LNCaP clone FGC (cell line): Measurements from ENCODE around the gene RSPO1.

Experiments used
- DNase-seq: peaks from one replicate; pipeline ENCODE4 v3.0.0-alpha.2; 2011; ENCODE audit warnings: low read depth
- H3K4me3 ChIP-seq: 2 replicates; pipeline ENCODE4 v1.5.1; 2011; ENCODE audit warnings: mild to moderate bottlenecking, low read depth, low read length, control low read depth
- TF ChIP-seq, protein P1 (sequence below): IDR thresholded peaks from 2 replicates; pipeline ENCODE4 v1.5.1; 2012; ENCODE audit warnings: mild to moderate bottlenecking; ENCODE audit not compliant: control insufficient read depth, insufficient read depth; ENCODE audit errors: extremely low read depth

RSPO1 gene

DNA sequence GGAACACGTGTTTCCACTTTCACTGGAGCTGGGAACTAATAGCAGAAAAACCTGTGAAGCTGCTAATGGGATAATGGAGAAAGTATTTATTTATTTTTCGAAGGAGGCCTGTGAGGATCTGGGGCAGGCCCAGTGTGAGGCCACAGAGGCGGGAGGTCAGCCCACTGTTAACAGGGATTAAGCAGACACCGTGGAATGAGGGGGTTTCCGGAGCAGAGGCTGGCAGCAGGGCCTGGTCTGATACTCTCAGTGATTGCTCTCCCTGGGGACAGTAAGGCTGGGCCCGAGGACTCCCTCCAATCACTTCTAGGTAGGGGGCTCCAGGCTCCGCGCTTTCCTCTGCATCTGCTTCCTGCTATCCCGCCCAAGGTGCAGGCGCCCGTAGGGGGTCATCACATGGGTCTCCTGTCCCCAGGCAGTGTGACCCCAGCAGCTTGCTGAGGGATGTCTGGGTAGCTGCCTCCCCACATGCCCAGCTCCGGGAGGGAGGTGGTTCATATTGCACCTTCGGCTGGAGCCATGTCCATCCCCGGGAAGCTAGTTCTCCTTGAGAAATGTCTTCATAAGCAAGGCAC, 28.8 kb upstream of the RSPO1 start:
- DNase-seq, result no peak
- H3K4me3 ChIP-seq, result no peak overlapping the region

DNA sequence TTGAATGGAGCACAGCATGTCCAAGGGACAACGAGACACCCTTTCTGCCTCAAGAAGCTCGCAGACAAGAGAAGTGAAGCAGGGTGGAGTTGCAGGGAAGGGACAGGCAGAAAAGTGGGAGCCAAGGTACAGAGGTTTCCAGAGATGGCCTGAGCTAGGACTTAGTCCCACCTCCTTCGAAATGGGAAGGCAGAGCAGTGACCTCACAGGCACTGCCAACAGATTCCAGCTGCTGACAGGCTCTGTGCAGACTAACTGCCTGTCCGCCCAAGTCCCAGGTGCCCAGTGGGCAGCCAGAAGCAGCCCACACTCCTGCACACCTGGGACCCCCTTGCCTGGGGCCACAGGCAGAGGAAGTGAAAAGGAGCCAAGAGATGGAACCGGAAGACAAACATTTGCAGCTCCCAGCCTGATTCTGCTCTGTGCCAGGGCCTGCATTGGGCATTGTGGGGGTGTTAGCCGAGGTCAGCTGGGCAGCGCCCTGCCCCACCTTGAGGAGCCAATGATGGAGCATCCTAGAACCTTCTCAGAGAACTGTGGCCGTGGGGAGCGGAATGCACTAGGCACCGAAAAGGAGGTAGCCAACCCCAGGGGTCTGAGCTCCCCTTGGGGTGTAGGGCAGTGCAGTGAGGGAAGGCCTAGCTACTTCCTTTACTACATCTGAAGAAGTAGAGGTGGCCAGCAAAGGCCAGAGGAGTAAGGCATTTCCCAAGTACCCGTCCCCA, 27.5 kb upstream of the RSPO1 start:
- H3K4me3 ChIP-seq, result no peak overlapping the region
- TF ChIP-seq, protein P1, sequence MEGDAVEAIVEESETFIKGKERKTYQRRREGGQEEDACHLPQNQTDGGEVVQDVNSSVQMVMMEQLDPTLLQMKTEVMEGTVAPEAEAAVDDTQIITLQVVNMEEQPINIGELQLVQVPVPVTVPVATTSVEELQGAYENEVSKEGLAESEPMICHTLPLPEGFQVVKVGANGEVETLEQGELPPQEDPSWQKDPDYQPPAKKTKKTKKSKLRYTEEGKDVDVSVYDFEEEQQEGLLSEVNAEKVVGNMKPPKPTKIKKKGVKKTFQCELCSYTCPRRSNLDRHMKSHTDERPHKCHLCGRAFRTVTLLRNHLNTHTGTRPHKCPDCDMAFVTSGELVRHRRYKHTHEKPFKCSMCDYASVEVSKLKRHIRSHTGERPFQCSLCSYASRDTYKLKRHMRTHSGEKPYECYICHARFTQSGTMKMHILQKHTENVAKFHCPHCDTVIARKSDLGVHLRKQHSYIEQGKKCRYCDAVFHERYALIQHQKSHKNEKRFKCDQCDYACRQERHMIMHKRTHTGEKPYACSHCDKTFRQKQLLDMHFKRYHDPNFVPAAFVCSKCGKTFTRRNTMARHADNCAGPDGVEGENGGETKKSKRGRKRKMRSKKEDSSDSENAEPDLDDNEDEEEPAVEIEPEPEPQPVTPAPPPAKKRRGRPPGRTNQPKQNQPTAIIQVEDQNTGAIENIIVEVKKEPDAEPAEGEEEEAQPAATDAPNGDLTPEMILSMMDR, result no peak
- DNase-seq, result no peak

More for the DNA sequence above, 28.8 kb upstream of the RSPO1 start:
- TF ChIP-seq, protein P1, result no peak

DNA sequence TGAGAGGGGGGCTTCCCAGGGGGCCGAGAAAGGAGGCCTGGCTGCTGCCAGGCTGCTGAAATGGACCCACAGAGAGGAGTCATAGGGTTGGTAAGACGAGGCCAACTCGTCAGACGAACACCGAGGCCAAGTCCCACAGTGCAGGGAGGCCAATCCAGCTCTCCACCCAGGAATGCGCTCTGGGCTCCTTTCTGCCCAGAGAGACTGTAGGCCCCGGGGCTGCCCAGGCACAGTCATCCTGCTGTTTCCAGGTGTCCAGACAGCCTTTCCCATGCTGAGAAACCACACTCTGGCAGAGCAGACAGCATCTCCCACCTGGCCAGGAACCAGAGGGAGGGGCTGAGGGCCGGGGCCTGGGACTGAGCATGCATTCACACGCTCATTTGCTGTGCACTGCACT, 26.7 kb upstream of the RSPO1 start:
- no peak for DNase-seq
- TF ChIP-seq, protein P1, result no peak
- H3K4me3 ChIP-seq, result no peak overlapping the region

DNA sequence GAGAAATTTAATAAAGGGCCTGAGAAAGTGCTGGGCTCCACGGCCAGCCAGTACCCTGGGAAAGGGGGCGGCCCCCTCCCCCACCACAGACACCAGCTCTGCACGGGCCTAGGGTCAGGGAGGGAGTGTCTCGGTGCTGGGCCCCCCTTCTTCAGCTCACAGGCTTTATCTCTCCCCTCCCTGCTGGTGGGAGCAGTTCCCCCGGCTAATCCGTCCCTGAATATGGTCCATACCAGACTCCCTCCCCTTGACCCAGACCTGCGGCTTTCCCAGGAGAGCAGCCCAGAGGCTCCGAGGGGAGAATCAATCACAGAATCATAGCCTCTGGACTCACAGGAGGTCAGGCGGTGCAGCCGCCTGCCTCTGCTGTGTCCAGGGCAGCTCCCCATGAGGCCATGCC, 26.0 kb upstream of the RSPO1 start:
- TF ChIP-seq, protein P1, result no peak
- no peak overlapping the region for H3K4me3 ChIP-seq
- no peak for DNase-seq

DNA sequence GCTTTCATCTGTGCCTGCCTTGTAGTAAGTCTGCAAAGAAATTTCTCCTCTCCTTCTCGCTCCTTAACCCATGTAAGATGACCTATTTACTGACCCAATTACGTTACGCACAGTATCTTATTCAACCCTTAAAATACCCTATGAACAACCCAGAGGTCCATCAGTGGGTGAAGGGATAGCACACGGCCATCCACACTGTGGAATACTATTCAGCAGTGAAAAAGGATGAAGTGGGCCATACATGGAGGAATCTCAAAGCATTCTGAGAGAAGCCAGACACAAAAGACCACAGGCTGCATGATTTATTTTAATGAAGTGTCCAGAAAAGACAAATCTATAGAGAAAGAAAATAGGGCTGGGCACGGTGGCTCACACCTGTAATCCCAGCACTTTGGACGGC, 23.8 kb upstream of the RSPO1 start:
- TF ChIP-seq, protein P1, result no peak
- H3K4me3 ChIP-seq, result no peak overlapping the region
- DNase-seq, result no peak

DNA sequence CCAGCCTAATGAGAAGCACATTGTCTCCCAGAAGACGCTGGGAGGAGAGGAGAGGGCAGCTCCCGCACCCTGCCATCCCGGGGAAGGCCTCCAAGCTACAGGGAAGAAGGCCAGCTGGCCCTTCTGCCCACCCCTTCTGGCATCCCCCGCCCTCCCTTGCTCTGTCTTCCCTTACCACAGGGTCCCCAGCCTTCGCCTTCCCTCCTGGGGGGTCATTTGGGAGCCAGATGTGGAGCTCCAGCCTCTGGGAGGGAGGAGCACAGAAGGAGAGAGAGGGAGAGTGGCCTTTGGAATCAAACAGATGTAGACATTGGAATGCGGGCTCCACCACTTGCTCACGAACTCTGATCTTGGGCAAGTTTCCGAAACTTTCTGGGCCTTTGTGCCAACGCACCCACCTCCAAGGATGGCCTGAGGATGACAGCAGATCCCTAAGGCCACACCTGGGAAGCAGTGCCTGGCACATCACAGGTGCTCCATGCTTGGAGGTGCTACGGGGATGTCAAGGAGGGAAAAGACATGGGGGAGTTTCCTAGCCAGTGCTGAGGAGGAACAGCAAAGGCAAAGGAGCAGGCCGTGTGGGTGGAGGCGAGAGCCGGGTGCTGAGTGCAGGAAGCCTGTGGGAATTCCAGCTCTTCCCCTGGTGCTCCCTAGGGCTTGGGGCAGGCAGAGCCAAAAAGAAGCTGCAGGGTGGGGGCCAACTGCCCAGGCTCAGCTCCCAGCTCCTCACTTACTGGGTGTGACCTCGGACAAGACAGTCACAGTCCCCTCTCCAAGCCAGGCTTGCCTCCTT, 23.1 kb upstream of the RSPO1 start:
- no peak for DNase-seq
- TF ChIP-seq, protein P1, result no peak
- no peak overlapping the region for H3K4me3 ChIP-seq
